GM18526 (cell line): ENCODE results near the gene KCND2.

ENCODE experiments used
- POLR2A ChIP-seq: IDR thresholded peaks from 3 replicates; pipeline ENCODE4 v1.6.1; 2011; ENCODE audit not compliant: insufficient read length; ENCODE audit errors: extremely low read depth

The KCND2 gene

DNA sequence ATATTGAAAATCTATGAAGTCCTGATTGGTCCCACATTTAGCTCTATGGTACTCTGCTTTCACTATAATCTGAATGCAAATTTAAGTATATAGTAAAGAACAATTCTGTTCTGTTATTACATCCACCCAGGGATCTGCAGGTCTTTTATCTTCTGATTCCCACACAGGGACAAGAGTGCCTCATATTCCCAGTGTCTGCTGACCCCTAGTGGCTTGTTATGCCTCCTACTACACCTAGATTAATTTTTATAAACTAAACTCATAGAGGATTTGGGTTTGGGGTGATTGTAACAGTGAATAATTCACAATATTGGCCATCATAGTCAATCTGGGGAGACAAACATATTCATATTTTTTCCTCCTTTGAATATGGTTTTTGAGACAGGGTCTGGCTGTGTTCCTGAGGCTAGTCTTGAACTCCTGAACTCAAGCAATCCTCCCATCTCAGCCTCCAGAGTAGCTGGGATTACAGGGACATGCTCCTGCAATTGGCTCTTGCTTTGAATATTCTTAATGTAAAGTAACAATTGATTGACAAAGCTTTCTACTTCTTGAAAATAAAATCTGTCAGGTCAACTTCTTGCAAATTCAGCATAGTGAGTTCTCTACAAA lies 282.1 kb downstream of the KCND2 start:
- TF ChIP-seq POLR2A: no peak

DNA sequence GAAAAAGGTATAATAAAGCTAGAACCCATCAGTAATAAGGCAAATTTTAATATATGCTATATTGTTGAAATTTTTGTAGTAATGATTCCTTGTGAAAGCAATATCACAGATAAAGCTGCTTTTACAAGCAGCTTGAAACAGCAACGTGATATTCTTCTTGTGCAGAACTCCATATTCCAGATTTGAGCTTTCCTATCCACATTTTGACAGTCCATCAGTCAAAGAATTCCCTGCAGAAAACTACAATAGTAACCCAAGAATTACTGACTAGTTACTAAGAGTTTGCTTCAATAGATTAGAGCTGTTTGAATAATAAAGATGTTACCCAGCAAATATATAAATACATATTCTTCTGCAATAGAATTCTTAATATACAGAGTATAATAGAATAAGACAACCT lies 291.2 kb downstream of the KCND2 start:
- TF ChIP-seq POLR2A: no peak

DNA sequence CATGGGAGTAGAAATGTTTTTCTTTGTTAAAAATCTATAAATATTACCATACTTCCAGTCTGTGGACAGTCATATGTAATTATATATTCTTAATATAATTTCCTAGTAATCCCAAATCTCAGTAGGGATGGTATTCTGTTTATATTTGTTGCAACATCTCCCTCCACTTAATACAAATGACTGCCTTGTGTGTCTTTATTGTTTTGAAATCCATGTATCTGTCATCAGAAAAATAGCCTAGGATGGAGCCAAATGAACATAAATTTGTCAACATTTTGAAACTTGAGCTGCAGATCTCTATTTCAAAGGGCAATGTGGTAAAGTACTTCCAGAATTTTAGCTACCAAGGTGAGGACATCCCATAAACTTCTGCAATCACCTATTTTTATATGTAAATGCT lies 294.2 kb downstream of the KCND2 start:
- no peak for TF ChIP-seq POLR2A

DNA sequence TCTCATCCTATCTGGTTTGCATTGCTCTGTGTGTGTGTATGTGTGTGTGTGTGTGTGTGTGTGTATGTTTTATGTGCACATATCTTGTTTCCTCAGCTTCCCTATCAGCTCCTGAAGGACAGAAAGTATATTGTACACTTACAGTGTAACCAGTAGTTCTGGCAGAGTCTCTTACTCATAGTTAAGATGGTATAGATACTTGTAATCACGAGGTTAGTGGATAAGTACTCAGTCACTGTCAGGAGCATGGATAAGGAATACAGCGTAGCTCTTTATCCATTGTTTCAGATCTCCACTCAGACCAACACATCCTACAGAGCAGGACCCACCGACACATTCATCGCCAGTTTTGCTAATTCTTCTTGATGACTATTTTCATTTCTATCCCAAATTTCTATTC lies 309.9 kb downstream of the KCND2 start:
- no peak for TF ChIP-seq POLR2A

DNA sequence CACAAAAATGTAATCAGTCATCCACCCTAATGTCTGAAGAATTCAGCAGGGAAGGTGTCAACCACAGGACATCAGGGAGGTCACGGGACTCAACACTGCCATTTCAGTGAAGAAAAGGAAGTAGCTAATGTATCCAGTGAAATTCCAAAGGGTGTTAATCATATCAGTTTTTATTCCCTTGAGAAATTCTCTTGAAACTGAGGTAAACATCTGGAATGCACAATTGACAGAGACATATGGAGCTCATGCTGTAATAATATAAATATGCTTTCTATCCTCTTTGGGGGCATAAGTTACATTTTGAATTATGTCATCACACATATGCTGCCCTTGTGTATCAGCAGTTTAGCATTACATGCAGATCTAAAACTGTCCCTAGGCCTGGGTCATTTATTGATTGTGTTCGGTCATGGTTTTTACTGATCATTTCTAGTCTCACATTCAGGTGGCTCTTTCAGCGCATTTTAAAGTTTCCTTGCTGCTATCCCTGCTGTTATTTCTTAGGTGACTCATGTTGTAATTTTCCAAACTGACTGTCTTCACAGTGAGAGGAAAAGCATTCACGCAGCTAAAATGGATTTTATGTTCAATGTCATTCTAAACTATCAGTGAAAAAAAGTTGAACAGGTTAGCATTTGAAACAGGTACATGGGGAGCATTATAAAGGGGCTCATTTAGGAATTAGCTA lies 311.1 kb downstream of the KCND2 start:
- no peak for TF ChIP-seq POLR2A

DNA sequence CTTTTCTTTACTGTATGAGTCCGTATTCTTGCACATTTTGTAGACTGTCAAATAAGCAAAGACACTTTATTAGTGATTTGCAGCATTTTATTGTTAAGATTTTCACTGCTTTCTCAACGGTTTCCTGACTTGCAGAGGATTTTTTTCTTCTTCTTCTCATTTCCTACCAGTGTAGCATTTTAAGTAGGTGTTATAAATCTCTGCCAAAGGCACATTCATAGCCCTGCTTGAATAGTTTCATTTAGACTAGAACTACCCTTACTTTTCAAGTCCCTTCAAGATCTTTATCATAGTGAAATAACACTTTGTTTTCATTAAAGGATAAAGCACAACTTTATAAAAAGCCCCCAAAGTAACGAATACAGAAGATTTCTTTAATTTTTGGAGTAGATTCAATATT lies 313.6 kb downstream of the KCND2 start:
- TF ChIP-seq POLR2A: no peak

DNA sequence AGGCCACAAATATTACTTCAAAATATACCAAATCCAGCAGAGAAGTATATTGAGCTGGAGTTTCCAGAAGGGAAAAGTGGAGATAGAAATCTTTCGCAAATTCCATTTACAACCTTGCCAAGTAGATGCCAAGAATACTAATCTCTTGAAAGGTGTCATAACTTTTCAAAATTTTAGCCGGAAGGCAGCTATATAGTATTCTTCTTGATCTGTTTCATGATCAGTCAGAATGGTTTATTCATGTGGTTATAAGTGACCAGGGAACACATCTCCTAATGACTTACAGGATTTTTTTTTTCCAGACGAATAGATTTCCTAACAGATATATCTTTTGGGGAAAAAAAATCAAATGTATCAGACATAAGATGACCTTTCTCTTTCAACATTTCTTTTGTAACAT lies 314.3 kb downstream of the KCND2 start:
- no peak for TF ChIP-seq POLR2A

DNA sequence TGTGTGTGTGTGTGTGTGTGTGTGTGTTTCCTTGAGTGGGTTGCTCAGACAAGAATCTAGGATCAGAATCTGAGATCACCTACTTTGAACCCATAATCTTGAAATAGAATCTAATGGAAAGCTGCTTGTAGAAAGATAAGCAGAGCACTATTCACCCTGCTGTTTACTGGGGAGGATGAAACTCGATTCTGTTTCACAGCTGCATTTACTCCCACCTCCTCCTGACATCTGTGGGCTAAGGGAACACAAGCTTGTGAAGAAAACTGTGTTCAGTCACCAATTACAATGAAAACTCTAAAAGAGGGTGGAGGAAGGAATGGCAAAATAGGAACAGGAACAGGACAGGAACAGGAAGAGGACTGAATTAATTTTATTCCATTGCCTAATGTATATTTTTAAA lies 315.4 kb downstream of the KCND2 start:
- no peak for TF ChIP-seq POLR2A

DNA sequence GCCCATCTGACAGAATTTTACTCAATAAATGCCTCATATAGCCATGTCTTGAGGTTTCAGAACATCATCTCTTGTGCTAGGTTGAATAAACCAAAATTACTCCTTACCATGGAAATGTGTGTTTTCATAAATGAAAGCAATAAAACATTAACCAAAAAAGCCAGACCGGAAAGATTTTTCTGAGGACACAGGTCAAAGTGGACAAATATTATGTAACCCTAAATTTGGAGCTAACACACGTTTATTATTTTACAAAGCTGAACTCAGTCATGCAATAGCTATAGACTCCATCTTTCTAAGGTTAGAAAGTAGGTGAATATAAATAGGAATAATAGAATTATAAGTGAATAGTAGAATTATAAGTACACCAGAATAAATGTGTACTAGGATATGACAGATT lies 315.9 kb downstream of the KCND2 start:
- TF ChIP-seq POLR2A: no peak

DNA sequence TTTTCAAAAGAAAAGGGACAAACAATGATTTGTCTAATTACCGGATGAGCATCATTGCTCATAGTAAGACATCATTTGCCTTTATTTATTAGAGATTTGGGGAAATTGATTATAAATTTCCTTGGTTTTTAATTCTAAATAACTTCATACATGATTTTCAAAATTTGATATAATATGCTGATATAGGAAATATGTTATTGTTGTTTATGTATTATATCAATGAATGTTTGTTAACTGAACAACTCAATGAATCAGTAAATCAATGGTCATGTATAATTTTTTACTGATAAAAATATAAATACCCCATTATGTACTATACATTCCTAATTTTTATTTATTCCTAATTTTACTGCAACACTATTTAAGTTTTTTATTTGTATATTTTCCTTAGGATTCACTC lies 327.6 kb downstream of the KCND2 start:
- no peak for TF ChIP-seq POLR2A

DNA sequence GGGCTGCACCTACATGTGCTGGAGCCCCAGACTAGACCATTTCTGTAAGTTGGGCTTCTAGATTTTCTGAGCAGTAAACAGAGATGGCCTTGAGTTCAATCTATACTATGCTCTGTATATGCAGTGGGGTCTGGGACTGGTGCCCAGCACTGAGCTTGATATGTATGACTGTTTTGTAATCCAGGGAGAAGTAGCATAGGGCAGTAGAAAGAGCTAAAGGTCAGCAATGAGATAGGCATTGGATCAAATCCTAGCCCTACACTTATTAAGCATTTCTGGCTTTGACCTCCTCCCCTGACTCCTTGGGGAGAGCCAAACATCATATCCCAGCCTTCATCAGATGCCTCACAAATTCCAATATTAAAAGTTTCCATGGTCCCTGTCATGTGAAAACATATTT lies 330.4 kb downstream of the KCND2 start:
- no peak for TF ChIP-seq POLR2A

DNA sequence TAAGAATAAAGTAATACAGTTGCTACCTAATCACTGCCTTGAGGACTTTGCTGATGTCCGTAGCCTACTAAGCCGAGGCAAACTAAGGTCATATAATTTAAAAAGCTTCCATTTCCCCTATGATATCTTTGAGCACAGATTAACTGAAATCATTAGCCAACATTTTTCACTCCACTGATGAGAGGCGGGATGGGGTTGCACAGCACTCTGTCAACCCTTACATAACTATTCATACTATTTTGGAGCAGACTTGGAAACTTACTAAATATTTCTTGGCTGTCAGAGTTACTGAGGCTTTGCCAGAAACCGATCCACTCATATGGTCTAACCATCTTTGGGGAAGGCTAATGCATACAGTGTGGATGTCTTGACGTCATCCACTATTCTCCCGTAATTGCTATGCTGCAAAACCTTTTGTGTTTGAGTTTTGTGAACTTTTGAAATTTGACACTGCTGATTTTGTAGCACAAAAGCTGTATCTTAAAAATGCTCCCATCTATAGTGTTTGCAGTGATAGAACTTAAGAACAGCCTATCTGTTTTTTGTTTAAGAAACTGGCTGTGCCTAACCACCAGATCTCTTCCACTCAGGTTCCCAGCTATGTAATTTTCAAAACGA lies 336.3 kb downstream of the KCND2 start:
- no peak for TF ChIP-seq POLR2A

DNA sequence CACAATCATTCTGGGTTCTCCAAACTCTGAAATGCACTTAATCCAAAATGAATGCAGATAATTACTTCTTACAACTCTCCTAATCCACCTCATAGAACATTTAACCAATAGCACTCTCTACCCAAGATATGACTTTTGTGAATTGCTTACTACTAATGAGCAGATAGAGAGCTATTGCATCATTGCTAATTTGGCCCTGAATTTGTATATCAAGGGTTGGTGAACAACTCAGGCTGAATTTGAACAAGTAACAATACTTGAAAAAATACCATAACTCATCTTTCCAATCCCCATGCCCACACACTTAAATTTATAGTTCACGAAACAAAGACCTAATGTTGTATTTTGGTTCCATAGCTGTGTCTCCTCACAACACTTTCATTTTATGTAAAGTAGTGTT lies 339.0 kb downstream of the KCND2 start:
- no peak for TF ChIP-seq POLR2A

DNA sequence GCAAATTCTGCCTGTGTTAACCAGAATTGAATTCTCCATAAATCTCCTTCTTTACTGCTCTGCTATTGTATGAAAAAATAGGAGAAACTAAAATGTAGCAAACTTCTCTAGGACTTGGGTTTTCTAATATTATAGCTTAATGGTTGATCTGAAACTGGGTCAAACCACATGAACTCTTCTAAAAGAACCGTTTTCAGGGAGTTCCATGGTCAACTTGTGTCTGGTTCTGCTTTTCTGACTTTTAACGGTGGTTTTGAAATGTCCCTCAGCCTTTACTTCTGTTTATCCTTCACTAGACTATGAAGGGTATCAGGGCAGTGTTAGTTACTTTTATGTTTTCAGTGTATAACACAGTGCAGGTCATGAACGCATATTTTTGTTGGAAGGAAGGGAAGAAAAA lies 342.7 kb downstream of the KCND2 start:
- TF ChIP-seq POLR2A: no peak

DNA sequence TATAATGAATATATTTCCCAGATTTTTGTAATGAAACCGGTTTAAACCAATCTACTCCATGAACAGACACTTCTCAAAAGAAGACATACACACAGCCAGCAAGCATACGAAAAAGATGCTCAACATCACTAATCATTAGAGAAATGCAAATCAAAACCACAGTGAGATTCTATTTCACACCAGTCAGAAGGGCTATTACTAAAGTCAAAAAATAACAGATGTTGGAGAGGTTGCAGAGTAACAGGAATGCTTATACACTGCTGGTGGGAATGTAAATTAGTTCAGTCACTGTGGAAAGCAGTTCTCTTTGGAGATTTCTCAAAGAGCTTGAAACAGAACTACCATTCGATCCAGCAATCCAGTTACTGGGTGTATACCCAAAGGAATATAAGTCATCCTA lies 344.3 kb downstream of the KCND2 start:
- no peak for TF ChIP-seq POLR2A

DNA sequence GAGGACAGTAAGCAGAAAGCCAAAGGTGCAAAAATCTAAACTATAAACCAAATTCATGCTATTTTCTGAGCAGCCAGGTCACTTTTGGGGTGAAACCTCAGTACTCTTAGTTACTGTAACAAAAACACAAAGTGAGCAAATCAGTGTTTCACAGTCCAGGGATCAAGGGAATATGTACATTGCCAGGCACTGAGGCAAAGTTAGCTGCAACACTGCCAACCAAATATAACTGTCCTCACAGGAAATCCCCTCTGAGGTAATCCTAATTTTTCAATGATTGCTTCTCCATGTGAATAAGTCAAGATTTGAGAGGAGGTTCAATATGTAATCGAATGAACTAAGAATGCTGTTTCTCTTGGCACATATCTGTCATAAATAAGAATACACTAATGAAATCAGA lies 355.3 kb downstream of the KCND2 start:
- no peak for TF ChIP-seq POLR2A

DNA sequence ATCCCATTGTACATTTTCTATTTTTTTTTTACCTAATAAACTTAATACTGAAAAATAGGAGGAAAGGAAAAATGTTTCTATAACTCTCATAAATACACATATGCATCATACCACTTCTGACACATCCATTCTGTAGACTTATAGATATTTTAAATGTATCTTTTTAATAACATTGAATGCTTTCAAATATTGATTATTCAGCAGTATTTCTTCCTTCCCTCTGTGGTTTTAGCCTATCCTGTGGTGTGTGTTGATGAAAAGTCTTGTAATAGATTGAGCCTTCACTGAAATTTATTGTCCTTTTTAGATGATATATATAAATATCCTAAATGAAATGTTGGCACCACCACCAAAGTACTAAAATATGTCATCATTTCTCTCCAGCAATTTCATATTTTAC lies 366.9 kb downstream of the KCND2 start:
- no peak for TF ChIP-seq POLR2A

DNA sequence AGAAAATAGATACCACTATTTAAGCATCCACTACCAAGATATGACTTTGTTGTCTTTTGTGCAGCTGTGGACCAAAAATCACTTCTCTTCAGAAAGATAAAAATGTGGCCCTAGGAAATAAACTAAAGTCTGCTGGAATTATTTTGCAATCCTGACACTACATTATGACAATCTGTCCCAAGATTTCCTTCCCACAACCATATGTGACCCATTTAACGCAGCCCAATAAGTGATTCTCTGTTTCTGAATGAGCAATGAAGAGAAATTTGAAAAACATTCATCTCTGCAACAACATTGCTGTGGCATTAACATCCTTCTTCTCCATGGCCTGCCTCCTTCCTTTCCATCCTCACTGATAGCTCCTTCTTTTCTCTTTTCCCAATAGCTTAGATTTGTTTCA lies 373.0 kb downstream of the KCND2 start:
- TF ChIP-seq POLR2A: no peak

DNA sequence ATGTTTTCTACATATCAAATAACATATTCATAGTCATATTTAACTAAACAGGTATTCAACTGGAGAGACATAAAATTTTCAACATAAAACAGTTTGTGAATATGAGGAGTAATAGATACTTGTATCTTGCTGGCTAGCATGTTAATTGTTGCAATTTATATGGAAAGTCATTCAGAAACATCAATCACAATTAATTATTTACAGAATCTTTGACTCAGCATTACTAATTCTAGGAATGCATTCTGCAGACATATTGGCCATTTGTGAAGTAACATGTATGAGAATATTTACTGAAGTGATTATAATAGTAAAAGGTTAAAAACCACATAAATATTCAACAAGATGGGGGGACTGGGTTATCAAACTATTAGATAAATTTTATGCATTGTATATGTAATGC lies 381.3 kb downstream of the KCND2 start:
- TF ChIP-seq POLR2A: no peak
